Forelimb muscle (tissue), 1 donor: ENCODE measurements around the gene NSD2. TPM values are rescaled to one million over a fixed set of nuclear protein-coding genes. Genes with fewer than 3 reads are reported as not detected.

ENCODE experiments used
- DNase-seq: peaks from one replicate; pipeline ENCODE4 v3.0.0-alpha.2; 2013; ENCODE audit warnings: low read depth
- polyA plus RNA-seq: library from polyadenylated mRNA; unstranded; fragments of 120-200 nt; gene quantifications from one replicate; pipeline ENCODE4 v1.2.1, GENCODE V29; 2013; ENCODE audit not compliant: insufficient read length

The NSD2 gene
- polyA plus RNA-seq, 1 donor: 37.3 TPM

DNA sequence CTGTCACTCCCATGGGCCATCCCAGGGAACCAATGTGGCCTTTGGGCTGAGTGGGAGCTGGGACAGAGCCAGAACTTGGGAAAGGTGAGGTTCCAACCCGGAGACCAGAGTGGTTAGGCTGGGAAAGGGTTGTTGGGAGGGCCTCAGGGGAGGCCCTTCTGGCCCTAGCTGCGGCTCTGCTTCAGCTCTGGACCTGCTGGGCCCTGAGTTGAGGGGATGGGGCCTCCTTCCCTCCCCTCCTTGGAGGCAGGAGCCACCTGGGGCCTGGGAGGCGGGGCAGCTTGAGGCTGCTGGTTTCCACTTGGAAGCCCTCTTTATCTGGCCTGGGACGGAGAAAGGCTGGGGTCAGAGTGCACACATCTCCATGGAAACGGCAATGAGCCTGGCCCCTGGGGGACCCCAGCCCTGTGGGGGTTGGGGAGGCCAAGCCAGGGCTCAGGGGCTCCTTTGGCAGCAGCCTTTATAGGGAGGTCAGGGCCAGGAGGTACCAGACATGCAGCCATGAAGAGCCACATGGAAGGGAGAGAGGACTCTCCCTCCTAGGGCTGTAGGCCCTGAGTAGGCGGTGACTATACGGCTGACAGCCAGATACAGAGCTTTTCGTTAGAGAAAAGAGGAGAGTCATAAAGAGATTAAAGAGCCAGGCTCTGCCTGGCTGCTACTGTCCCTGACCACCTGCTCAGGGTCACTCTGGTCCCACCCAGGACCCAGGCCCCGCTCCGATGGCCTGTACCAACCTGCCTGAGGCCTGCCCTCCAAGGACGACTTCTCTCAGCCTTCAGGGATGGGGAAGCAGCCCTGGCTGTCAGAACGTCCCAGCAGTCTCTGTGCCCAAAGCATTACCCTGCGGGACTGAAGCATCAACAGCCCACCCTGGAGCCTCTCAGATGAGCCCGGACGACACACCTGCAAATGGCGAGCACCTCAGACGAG, 6.9 kb upstream of the NSD2 start:
- DNase-seq: no peak

DNA sequence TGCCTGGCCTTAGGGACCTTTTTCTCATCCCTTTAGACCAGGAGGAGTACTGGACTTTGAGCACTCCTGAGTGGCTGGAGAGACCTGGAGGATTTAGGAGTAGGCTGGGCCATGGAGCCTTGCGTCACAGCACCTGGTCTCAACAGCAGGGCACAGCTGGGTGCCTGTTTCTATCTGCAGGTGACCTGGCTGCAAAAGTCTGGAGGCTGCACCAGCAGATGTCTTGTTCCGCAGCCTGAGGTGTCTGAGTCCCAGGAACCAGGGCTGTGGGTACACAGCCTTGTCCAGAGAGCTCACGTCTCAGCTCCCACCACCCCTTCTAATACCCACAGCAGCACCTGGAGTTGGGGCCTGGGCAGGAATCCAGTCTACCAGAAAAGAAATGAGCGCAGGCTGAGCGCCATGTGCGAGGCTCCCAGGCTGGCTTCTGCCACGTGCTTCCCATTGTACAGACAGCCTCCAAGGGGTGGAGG, 5.0 kb upstream of the NSD2 start:
- DNase-seq: no peak

DNA sequence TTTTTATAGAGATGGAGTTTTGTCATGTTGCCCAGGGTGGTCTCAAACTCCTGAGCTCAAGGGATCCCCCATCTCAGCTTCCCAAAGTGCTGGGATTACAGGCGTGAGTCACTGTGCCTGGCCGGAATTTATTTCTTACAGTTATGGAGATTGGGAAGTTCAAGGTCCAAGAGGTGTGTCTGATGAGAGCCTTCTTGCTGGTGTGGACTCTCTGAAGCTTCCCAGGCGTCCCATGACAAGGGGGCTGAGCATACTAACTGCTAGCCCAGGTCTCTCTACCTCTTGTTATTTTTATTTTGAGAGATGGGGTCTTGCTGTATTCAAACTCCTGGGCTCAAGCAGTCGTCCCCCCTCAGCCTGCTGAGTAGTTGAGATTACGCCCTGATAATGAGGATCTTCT, 2.9 kb upstream of the NSD2 start:
- DNase-seq: no peak

DNA sequence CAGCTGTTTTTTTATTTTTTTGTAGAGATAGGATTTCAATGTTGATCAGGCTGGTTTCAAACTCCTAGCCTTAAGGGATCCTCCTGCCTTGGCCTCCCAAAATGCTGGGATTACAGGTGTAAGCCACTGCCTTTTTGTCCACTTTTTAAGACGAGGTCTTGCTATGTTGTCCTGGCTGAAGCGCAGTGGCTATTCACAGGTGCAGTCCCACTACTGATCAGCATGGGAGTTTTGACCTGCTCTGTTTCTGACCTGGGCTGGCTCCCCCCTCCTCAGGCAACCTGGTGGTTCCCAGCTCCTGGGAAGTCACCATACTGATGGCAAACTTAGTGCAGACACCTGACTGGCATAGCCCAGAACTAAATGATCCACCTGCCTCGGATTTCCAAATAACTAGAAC, 2.3 kb upstream of the NSD2 start:
- DNase-seq: no peak

DNA sequence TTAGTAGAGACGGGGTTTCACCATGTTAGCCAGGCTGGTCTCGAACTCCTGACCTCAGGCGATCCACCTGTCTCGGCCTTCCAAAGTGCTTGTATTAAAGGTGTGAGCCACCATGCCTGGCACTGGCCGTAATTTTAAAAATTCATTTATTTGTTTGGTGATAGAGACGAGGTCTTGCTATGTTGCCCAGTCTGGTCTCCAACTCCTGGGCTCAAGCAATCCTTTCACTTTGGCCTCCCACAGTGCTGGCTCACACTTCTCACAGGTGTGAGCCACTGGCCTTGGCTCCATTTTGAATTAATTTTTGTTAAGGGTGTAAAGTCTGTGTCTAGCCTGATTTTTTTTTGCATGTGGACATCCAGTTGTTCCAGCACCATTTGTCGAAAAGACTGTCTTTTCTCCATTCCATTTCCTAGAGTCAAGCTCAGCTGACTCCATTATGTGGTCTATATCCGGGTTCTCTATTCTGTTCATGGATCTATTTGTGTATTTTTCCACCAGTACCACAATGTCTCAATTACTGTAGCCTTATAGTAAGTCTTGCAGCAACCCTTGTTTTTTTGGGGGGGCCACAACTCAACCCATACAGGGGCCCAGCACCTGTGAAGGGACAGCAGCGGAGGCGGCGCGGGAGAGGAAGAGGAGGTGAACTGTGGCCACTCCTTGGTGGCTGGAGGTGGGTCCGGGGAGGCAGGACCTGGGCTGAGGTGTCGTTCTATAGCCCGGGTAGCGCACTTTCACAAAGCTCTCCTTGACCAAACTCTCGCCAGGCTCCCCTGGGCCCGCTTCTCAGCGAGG, 1.5 kb upstream of the NSD2 start:
- no peak for DNase-seq

DNA sequence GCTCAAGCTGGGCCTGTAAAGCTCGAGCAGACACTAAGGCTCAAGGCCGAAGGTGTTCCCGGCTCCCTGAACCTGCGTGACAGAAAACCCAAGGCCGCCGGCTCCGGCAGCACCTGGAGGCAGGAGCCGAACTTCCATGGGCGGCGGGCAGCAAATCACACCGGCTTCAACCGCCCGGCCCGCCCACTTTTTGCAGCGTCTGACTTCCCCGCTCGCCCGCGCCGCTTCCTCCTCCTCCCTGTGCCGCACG, 940 bp upstream of the NSD2 start:
- DNase-seq: no peak

DNA sequence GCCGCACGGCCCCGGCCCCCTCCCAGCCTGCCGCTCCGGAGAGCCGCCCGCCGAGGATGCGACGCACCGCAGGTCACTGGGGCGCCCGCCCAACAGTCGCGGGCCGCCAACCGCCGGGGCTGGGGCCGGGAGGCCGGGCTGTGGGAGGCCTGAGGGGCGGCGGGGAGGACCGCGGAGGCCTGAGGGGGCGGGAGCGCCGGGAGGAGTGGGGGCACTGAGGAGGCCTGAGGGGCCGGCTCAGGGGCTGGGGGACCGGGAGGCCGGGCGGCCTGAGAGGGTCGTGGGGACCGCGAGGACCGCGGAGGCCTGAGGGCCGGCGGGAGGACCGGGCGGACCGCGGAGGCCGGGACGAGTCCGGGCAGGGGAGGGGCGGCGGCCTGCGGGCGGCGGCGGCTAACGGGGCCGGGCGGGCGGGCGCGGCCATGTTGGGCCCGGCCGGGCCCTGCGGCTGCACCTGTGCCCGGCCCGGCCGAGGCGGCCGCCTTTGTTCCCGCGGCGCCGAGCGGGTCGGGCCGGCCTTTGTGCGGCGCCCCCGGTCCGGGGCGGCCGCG, 353 bp downstream of the NSD2 start:
- DNase-seq: no peak

DNA sequence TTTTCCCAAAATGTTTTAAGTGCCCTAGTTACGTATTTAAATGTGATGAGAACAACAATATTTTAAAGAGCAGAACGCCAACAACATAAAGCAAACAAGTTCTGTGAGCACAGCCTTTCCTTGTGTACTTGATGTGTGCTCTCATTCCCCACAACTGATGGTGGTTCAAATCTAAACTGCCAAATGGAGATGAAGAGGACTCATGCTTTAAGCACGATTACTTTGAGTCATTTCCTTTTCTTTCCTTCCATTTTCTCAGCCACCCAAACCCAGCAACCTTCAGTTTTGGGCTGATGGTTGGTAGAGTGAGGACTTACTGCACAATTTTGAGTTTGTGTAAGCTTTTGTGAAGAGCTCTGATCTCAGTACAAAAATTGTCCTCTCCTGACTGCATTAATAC, 1.7 kb downstream of the NSD2 start:
- DNase-seq: no peak

GRCh38 chr4:1873291-1873690, 2.1 kb downstream of the NSD2 start:
- DNase-seq: no peak

- DNase-seq: no peak
Measured at GRCh38 chr4:1873776-1874175, 2.6 kb downstream of the NSD2 start.

GRCh38 chr4:1874201-1874600, 3.0 kb downstream of the NSD2 start:
- DNase-seq: no peak

DNA sequence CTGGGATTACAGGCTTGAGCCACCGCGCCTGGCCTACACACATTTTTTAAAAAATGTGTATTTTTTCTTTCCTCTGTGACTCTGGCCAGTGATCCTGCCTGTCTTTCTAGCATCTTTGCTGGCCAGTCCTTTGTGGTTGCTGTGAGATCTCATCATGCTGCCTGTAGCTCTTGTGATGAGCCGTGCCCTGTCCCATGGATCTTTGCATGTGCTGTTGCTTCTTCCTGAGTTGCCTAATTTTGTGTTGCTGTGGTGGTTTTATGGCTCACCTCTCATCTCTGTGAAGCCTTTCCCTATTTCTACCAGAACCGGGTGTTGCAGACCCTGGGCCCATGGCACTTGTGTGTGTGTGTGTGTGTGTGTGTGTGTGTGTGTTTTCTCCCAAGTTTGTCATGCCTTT, 8.3 kb downstream of the NSD2 start:
- DNase-seq: no peak

- DNase-seq: no peak
Measured at GRCh38 chr4:1880332-1880731, 9.1 kb downstream of the NSD2 start.

- no peak for DNase-seq
Measured at GRCh38 chr4:1882850-1883271, 11.7 kb downstream of the NSD2 start.

DNA sequence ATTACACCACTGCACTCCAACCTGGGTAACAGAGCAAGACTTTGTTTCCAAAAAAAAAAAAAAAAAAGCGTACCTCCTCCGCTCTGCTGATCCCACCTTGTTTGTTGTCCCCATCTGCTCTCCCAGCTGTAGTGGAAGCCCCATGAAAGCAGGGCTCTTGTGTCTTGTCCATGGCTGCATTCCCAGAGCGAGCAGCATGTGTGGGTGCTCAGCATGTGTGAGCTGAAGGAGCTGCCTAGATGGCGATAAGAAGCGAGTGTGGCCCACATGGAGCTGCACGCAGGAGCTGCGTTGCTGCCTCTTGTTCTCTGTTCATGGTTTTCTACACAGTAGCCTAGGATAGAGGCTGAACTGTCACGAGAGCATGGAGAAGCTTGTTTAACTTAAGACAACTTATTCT, 12.4 kb downstream of the NSD2 start:
- no peak for DNase-seq

GRCh38 chr4:1885414-1885813, 14.2 kb downstream of the NSD2 start:
- DNase-seq: no peak

DNA sequence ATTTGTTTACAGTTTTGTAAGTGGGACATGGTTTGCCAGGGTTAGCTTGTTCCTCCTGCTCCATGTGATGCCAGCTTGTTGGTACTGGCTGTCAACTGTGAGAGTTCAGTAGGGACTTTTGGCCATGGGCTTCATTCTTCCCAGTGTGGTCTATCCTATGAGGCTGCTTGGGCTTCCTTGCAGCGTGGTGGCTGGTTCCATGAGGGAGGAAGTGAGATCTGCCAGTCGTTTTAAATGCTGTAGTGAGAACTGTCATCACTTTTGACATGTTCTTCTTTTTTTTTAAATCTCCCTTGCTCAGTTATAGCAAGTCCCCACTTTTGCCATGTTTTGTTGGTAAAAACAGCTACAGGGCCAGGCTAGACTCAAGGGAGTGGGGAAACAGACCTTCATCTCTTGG, 15.9 kb downstream of the NSD2 start:
- DNase-seq: no peak

- DNase-seq: no peak
Measured at GRCh38 chr4:1890979-1891570, 19.9 kb downstream of the NSD2 start.

DNA sequence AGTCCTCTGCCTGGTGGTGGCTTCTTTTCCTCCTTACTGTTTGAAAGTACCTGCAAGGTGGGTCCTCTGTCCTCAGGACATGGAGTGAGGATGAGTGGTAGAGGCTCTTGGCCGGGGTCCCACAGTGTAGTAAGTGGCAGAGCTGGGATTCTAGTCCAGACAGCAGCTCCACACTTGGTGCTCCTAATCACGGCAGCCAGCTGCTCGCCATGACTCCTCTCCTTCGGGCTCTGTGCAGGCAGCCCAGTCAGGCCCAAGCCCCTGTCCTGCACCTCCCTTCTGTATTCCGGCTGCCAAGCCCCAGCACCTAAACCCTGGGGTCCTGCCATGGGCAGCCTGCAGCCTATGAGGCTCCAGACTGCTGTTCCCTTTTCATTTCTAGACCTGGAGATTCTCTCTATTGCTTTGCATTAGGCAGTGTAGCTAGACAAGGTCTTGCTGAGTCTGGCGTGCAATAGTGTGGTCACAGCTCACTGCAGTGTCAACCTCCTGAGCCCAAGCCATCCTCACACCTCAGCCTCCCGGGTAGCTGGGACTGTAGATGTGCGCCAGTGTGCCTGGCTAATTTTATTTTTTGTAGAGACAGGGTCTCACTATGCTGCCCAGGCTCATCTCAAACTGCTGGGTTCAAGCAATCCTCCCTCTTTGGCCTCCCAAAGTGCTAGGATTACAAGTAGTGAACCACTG, 24.9 kb downstream of the NSD2 start:
- DNase-seq: no peak

DNA sequence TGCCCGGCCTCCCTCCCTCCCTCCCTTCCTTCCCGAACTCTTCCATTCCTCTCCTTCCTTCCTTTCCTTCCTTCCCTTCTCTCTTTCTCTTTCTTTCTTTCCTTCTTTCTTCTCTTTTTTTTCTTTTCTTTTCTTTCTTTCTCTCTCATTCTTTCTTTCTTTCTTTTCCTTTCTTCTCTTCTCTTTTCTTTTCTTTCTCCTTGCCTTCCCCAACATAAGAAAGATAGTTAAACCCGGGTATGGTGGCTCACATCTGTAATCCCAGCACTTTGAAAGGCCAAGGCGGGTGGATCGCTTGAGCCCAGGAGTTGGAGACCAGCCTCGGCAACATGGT, 25.4 kb downstream of the NSD2 start:
- DNase-seq: no peak

- DNase-seq: no peak
Measured at GRCh38 chr4:1898007-1898406, 26.8 kb downstream of the NSD2 start.

DNA sequence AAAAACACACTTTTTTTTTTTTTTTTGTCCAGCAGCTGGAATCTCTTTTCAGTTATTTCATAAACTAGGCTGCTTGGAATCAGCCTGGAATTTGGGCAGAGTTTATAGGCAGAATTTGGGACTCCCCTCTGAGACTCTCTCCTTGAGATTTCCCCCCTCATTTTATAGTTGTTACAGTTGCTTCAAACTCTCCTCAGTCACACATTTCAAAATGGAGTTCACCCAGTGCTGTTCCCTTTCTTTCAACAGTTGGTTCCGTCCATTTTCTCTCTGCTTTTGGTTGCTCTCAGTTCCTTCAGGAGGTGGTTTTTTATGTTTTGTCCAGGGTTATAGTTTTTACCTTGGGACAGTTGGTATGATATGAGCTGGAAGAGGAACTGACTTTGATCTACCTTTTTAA, 27.5 kb downstream of the NSD2 start:
- no peak for DNase-seq
